H9 (cell line): ENCODE data around the gene FANCL. TPM values are rescaled to one million over a fixed set of nuclear protein-coding genes. Genes with fewer than 3 reads are reported as not detected.

Experiments
- DNase-seq: peaks from one replicate; pipeline ENCODE4 v3.0.0-alpha.2; 2017
- H2AFZ ChIP-seq: one replicate; pipeline ENCODE4 v1.6.1; 2013; ENCODE audit warnings: mild to moderate bottlenecking, low read length, control low read depth, moderate library complexity
- H2AK5ac ChIP-seq: 2 replicates; pipeline ENCODE4 v1.6.1; 2013; ENCODE audit warnings: low read length, control low read depth, mixed read lengths; ENCODE audit not compliant: insufficient read length
- H2BK120ac ChIP-seq: one replicate; pipeline ENCODE4 v1.6.1; 2013; ENCODE audit warnings: low read depth, mild to moderate bottlenecking, low read length, control low read depth, inconsistent platforms; ENCODE audit not compliant: poor library complexity, severe bottlenecking
- H2BK12ac ChIP-seq: 2 replicates; pipeline ENCODE4 v1.6.1; 2013; ENCODE audit warnings: low read length, control low read depth, mixed read lengths, low read depth; ENCODE audit not compliant: insufficient read length
- H2BK15ac ChIP-seq: 2 replicates; pipeline ENCODE4 v1.6.1; 2013; ENCODE audit warnings: low read depth, low read length, control low read depth
- H2BK20ac ChIP-seq: one replicate; pipeline ENCODE4 v1.6.1; 2013; ENCODE audit warnings: low read depth, mild to moderate bottlenecking, low read length, control low read depth, inconsistent platforms; ENCODE audit not compliant: poor library complexity, severe bottlenecking
- H2BK5ac ChIP-seq: 2 replicates; pipeline ENCODE4 v1.6.1; 2013; ENCODE audit warnings: low read length, control low read depth, mixed read lengths; ENCODE audit not compliant: insufficient read length
- H3K14ac ChIP-seq: 2 replicates; pipeline ENCODE4 v1.6.1; 2013; ENCODE audit warnings: low read length, control low read depth; ENCODE audit not compliant: insufficient read depth
- H3K18ac ChIP-seq: 2 replicates; pipeline ENCODE4 v1.6.1; 2013; ENCODE audit warnings: low read depth, mild to moderate bottlenecking, mixed read lengths, low read length, control low read depth; ENCODE audit not compliant: insufficient read length
- H3K23ac ChIP-seq: 2 replicates; pipeline ENCODE4 v1.6.1; 2013; ENCODE audit warnings: low read length, control low read depth, mixed read lengths, low read depth; ENCODE audit not compliant: insufficient read length
- H3K23me2 ChIP-seq: 2 replicates; pipeline ENCODE4 v1.6.1; 2013; ENCODE audit warnings: low read depth, mild to moderate bottlenecking, mixed read lengths, low read length, control low read depth; ENCODE audit not compliant: insufficient read length, poor library complexity, severe bottlenecking
- H3K27ac ChIP-seq: 2 replicates; pipeline ENCODE4 v1.5.1; 2013; ENCODE audit warnings: low read length, control low read depth, mixed read lengths, low read depth; ENCODE audit not compliant: insufficient read length
- H3K27me3 ChIP-seq: 2 replicates; pipeline ENCODE4 v1.6.1; 2013; ENCODE audit warnings: low read length, control low read depth, inconsistent platforms; ENCODE audit not compliant: insufficient read depth
- H3K4ac ChIP-seq: 2 replicates; pipeline ENCODE4 v1.6.1; 2013; ENCODE audit warnings: low read depth, mild to moderate bottlenecking, control low read depth, inconsistent platforms, low read length, moderate library complexity
- H3K4me1 ChIP-seq: 2 replicates; pipeline ENCODE4 v1.6.1; 2013; ENCODE audit warnings: low read length, control low read depth, inconsistent platforms; ENCODE audit not compliant: insufficient read depth
- H3K4me2 ChIP-seq: 2 replicates; pipeline ENCODE4 v1.6.1; 2013; ENCODE audit warnings: low read length, control low read depth, mixed read lengths; ENCODE audit not compliant: insufficient read length, insufficient read depth
- H3K56ac ChIP-seq: 2 replicates; pipeline ENCODE4 v1.6.1; 2013; ENCODE audit warnings: low read depth, mild to moderate bottlenecking, mixed read lengths, low read length, control low read depth; ENCODE audit not compliant: insufficient read length
- H3K79me1 ChIP-seq: 2 replicates; pipeline ENCODE4 v1.6.1; 2013; ENCODE audit warnings: low read depth, mild to moderate bottlenecking, moderate library complexity, low read length, control low read depth, inconsistent platforms; ENCODE audit not compliant: insufficient read depth, poor library complexity, severe bottlenecking
- H3K79me2 ChIP-seq: 2 replicates; pipeline ENCODE4 v1.6.1; 2013; ENCODE audit warnings: low read length, control low read depth, inconsistent platforms; ENCODE audit not compliant: insufficient read depth
- H3K9ac ChIP-seq: 2 replicates; pipeline ENCODE4 v1.6.1; 2013; ENCODE audit warnings: low read length, control low read depth, mixed read lengths; ENCODE audit not compliant: insufficient read length; ENCODE audit errors: extremely low read depth
- H3K9me3 ChIP-seq: one replicate; pipeline ENCODE4 v1.6.1; 2013; ENCODE audit warnings: low read depth, low read length, inconsistent platforms; ENCODE audit not compliant: control insufficient read depth
- H3T11ph ChIP-seq: one replicate; pipeline ENCODE4 v1.6.1; 2013; ENCODE audit warnings: mild to moderate bottlenecking, low read length, control low read depth, inconsistent platforms
- H4K20me1 ChIP-seq: one replicate; pipeline ENCODE4 v1.6.1; 2013; ENCODE audit not compliant: control insufficient read depth, insufficient read length, insufficient read depth
- H4K5ac ChIP-seq: 2 replicates; pipeline ENCODE4 v1.6.1; 2013; ENCODE audit warnings: low read depth, mild to moderate bottlenecking, mixed read lengths, low read length, control low read depth; ENCODE audit not compliant: insufficient read length
- H4K8ac ChIP-seq: replicated peaks from 2 replicates; pipeline ENCODE4 v1.6.1; 2013; ENCODE audit warnings: low read length, control low read depth, mixed read lengths, low read depth; ENCODE audit not compliant: insufficient read length
- H4K91ac ChIP-seq: 2 replicates; pipeline ENCODE4 v1.6.1; 2013; ENCODE audit warnings: low read depth, mild to moderate bottlenecking, moderate library complexity, mixed read lengths, low read length, control low read depth; ENCODE audit not compliant: insufficient read length
- H3K27ac Mint-ChIP-seq, 3 experiments: 2 replicates in 2 of 3; 3 replicates in 1 of 3; pipeline ENCODE4 v1.8.0; 2020 to 2021; ENCODE audit warnings: mixed read lengths in 3 of 3, mild to moderate bottlenecking in 1 of 3, moderate library complexity in 1 of 3
- H3K27me3 Mint-ChIP-seq: 2 replicates; pipeline ENCODE4 v1.8.0; 2021; ENCODE audit warnings: low read depth, mild to moderate bottlenecking, moderate library complexity, mixed read lengths
- H3K36me3 Mint-ChIP-seq, 3 experiments: 2 replicates in 2 of 3; 3 replicates in 1 of 3; pipeline ENCODE4 v1.8.0; 2020 to 2021; ENCODE audit warnings: low read depth in 3 of 3, mixed read lengths in 3 of 3; ENCODE audit not compliant: insufficient read depth in 1 of 3
- H3K4me1 Mint-ChIP-seq, 2 experiments: 2 replicates each; pipeline ENCODE4 v1.8.0; 2020; ENCODE audit warnings: mixed read lengths in 2 of 2
- H3K4me3 Mint-ChIP-seq, 2 experiments: 2 replicates in 1 of 2; 3 replicates in 1 of 2; pipeline ENCODE4 v1.8.0; 2020 to 2021; ENCODE audit warnings: mild to moderate bottlenecking in 2 of 2, mixed read lengths in 2 of 2, moderate library complexity in 1 of 2
- H3K9me3 Mint-ChIP-seq, 2 experiments: 2 replicates in 1 of 2; 3 replicates in 1 of 2; pipeline ENCODE4 v1.8.0; 2020; ENCODE audit warnings: mild to moderate bottlenecking in 2 of 2, mixed read lengths in 2 of 2, moderate library complexity in 1 of 2
- WGBS: extraction: QIAGEN DNeasy Blood & Tissue Kit; methylation state at CpG from one replicate; pipeline ENCODE4 v1.1.7; 2013; ENCODE audit warnings: missing lambda C conversion rate, low lambda C conversion rate, mixed read lengths; ENCODE audit not compliant: insufficient read length; ENCODE audit errors: extremely low coverage; 5-methylcytosine and 5-hydroxymethylcytosine counted together
- total RNA-seq: library from RNA; stranded (reverse); gene quantifications from 2 replicates; pipeline ENCODE4 v1.2.1, GENCODE V29; 2021
- TF ChIP-seq, protein P1 (sequence below): fragments of 200-600 bp; sonication (generic); conservative IDR thresholded peaks from 3 replicates; pipeline ENCODE4 v1.8.0; 2021; ENCODE audit warnings: antibody characterized with exemption, mild to moderate bottlenecking

The FANCL gene
- total RNA-seq, 1 experiment from 2014 or later: 41.5 TPM

DNA sequence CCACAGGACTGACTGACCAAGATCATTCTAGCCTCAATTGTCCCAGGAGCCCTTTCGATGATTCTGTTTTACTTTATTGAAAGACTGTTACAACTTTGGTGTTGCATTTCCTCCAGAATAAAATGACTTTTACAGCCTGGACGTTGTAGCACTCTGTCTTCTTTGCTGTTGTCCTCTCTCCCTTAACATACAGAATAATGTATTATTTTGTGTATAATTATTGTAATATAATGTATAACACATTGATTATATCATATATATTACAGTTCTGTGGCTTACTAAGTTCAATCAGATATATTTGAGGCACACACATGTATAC, 380 bp upstream of the FANCL start:
- Histone ChIP-seq H2BK20ac (no peak overlapping the region), H3K23ac (no peak overlapping the region), H3K9ac (peak overlapping the region; percentile 14), H3K56ac (no peak overlapping the region), H3K27me3 (no peaks in the 10 kb centered on the region), H4K91ac (no peak overlapping the region), H2BK15ac (no peak overlapping the region), H2BK120ac (no peak overlapping the region), H3K27ac (peak overlapping the region; percentile 80), H3K18ac (no peak overlapping the region), H3K4me1 (peaks cover 3% of the 10 kb centered on the region; the same call in 1 of the 2 replicates), H3K4ac (no peak overlapping the region), H4K5ac (no peak overlapping the region), H3T11ph (no peak overlapping the region), H4K8ac (no peak overlapping the region), H3K79me1 (no peaks in the 10 kb centered on the region), H3K9me3 (no peaks in the 10 kb centered on the region), H2BK5ac (no peak overlapping the region), H3K14ac (0 out of 2 replicates have a peak overlapping the region, but pooled peaks have one; percentile 10), H3K4me2 (peak overlapping the region; percentile 96), H2AFZ (no peak overlapping the region), H2BK12ac (no peak overlapping the region), H2AK5ac (no peak overlapping the region), H3K23me2 (peaks cover 7% of the 10 kb centered on the region), H3K79me2 (peaks cover 19% of the 10 kb centered on the region; the same call in 1 of the 2 replicates), H4K20me1 (no peaks in the 10 kb centered on the region)
- TF ChIP-seq, protein P1, sequence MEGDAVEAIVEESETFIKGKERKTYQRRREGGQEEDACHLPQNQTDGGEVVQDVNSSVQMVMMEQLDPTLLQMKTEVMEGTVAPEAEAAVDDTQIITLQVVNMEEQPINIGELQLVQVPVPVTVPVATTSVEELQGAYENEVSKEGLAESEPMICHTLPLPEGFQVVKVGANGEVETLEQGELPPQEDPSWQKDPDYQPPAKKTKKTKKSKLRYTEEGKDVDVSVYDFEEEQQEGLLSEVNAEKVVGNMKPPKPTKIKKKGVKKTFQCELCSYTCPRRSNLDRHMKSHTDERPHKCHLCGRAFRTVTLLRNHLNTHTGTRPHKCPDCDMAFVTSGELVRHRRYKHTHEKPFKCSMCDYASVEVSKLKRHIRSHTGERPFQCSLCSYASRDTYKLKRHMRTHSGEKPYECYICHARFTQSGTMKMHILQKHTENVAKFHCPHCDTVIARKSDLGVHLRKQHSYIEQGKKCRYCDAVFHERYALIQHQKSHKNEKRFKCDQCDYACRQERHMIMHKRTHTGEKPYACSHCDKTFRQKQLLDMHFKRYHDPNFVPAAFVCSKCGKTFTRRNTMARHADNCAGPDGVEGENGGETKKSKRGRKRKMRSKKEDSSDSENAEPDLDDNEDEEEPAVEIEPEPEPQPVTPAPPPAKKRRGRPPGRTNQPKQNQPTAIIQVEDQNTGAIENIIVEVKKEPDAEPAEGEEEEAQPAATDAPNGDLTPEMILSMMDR: no peak
- peaks cover 41 to 44% of the 10 kb centered on the region in 2 experiments for H3K4me1 Mint-ChIP-seq
- no peak for DNase-seq
- H3K4me3 Mint-ChIP-seq: peak overlapping the region; percentile 91 to 96
- no CpG with 5 or more reads among the region's 2 CpGs for WGBS
- peak overlapping the region; percentile 98 to 99 (median 99); a peak in 6 of 7 replicates for H3K27ac Mint-ChIP-seq
- H3K27me3 Mint-ChIP-seq: no peaks in the 10 kb centered on the region
- H3K9me3 Mint-ChIP-seq: peaks cover 0 to 2% of the 10 kb centered on the region in 2 experiments; a peak in 1 of 5 replicates
- peaks cover 0 to under 1% (median under 1%) of the 10 kb centered on the region in 3 experiments; a peak in 2 of 7 replicates for H3K36me3 Mint-ChIP-seq
